NCI-H226 (cell line): Measurements from ENCODE around the gene ANAPC1.
A peak's percentile ranks its signal among the peaks of the same experiment; 100 is the strongest.
"Not testable (repeated sequence)": the region's sequence is repeated elsewhere in the genome, so short reads cannot be mapped to it uniquely, and the experiment has no call there.

ENCODE experiments used
- DNase-seq: peaks from one replicate; pipeline ENCODE4 v3.0.0-alpha.2; 2015

The ANAPC1 gene

GRCh38 chr2:111725742-111726141 is 158.3 kb downstream of the ANAPC1 start:
- peak; percentile 53 for DNase-seq

GRCh38 chr2:111719610-111720009 is 164.4 kb downstream of the ANAPC1 start:
- not testable (repeated sequence) for DNase-seq
